Panc1 (cell line): ENCODE data around the gene STPG4.

Source experiments
- POLR2AphosphoS5 ChIP-seq: IDR thresholded peaks from 2 replicates; pipeline ENCODE4 v1.6.1; 2012; ENCODE audit warnings: mild to moderate bottlenecking, low read depth, low read length, moderate library complexity
- REST ChIP-seq, 2 experiments: IDR thresholded peaks; 2 replicates each; pipeline ENCODE4 v1.6.1; 2011 to 2012; ENCODE audit warnings: low read depth in 2 of 2, control low read depth in 1 of 2, low read length in 1 of 2, mild to moderate bottlenecking in 1 of 2, moderate library complexity in 1 of 2; ENCODE audit not compliant: insufficient read depth in 1 of 2
- SIN3A ChIP-seq: IDR thresholded peaks from 2 replicates; pipeline ENCODE4 v1.6.1; 2012; ENCODE audit warnings: low read depth, mild to moderate bottlenecking, low read length, moderate library complexity, borderline replicate concordance; ENCODE audit not compliant: insufficient read depth
- TCF7L2 ChIP-seq: IDR thresholded peaks from 2 replicates; pipeline ENCODE4 v1.6.1; 2011; ENCODE audit warnings: mild to moderate bottlenecking, low read depth, low read length, inconsistent platforms
- TF ChIP-seq, protein P1 (sequence below): fragments of 450-650 bp; IDR thresholded peaks from 2 replicates; pipeline ENCODE4 v1.5.1; 2017; ENCODE audit warnings: mild to moderate bottlenecking

GRCh38 chr2:47050021-47050760 is 104.9 kb downstream of the STPG4 start:
- TF ChIP-seq REST (IDR thresholded peaks at IDR 0.05; ENCODE audit: insufficient read depth in 1 of 2, low read depth in 2 of 2, low read length in 1 of 2) (no peak), POLR2AphosphoS5 (no peak), TCF7L2 (no peak), SIN3A (no peak)
- TF ChIP-seq, protein P1, sequence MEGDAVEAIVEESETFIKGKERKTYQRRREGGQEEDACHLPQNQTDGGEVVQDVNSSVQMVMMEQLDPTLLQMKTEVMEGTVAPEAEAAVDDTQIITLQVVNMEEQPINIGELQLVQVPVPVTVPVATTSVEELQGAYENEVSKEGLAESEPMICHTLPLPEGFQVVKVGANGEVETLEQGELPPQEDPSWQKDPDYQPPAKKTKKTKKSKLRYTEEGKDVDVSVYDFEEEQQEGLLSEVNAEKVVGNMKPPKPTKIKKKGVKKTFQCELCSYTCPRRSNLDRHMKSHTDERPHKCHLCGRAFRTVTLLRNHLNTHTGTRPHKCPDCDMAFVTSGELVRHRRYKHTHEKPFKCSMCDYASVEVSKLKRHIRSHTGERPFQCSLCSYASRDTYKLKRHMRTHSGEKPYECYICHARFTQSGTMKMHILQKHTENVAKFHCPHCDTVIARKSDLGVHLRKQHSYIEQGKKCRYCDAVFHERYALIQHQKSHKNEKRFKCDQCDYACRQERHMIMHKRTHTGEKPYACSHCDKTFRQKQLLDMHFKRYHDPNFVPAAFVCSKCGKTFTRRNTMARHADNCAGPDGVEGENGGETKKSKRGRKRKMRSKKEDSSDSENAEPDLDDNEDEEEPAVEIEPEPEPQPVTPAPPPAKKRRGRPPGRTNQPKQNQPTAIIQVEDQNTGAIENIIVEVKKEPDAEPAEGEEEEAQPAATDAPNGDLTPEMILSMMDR: no peak
